CD4-positive, alpha-beta T cell treated with Interleukin-10 for 1 hour (primary cell): Measurements from ENCODE around the gene LRRC31.

Experiments used
- DNase-seq: peaks from one replicate; pipeline ENCODE4 v3.0.0-alpha.2; 2020

Gene LRRC31

DNA sequence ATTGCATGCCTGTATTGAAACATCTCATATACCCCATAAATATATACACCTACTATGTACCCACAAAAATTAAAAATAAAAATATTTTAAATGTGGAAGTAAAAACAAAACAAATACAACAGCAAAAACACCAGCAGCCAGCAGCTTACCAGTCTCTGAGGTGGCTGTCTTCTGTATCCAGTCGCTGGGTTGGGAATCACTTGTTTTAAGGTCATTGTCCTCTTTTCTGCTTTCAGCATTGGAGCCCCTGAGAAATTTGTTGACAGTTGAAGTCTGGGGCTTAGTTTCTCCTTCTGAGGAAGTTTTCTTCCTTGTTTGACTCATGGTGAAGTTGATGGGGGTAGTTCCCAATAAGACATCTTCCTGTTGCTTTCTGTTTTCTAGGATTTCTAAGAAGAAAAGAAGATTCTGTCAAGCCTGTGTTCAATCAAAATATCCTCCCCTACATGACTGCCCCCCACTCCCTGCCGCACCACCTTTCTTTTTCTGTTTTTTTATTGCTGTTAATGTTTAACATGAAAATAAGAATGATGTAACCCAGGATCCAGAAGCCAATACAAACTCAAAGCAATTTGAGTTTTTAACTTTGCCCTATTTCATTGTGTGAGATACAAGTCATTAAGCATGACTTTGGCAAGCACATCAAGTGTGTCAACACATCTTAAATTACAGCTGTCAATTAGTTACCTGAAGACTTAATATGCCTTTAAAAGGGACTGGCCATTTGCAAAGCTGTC lies at the start of gene LRRC31:
Gene LRRC31 (minus strand): TSS at position 452 of the 737 bp plus-strand sequence. CDS start 128 bp downstream, at position 324.
- no peak for DNase-seq

DNA sequence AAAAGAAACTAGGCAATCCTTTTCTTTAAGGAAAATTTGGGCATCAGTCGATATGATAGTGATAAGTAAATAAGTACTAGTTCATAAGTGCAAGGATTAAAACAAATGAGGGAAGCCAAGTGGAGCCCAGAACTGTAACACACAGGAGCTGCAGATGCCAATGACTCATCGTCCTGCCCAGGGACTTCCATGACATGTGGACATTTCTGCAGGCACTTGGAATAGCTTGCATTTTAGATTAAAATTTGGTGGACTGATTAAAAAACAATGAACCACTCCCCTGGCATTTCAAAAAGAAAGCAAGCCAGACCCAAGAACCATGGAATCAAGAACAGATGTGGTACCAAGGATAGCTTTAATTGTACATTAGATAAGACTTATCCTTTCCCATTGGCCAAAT lies 44.6 kb upstream of the LRRC31 start:
- no peak for DNase-seq

DNA sequence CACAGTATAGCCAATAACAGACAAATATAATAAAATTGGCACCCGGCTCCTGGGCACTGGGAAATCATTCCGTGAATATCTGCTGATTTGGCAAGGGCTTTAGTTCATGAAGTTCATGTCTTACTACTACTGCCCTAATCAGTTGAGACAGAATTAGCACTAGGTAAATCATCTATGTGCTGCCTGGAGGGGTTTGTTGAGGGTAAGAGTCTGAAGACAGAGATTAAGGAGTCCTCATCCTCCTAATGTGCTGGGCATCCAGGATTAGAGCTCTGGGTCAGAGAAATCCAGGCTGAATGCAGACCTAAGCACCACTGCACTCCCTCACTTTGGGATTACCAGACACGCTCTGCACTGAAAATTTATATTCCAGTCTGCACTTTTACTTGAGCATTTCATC lies 43.6 kb upstream of the LRRC31 start:
- no peak for DNase-seq

DNA sequence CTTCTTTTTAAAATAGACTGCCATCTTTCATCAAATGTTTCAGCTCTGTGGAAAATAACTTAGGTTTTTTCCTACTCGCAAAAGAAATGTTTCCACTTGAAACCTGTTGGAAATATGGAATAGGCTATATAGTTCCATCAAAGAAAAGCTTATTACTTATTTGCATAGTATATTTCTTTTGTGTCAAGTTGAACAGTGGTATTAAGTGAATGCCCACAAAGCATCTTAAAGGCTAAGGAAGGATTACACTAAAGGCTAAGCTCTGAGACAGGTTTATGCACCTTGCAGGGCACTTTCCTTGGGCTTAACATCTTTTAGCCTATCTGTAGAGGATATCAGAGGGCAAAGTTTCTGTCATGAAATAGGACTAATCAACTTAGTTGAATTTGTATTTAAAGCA lies 41.5 kb upstream of the LRRC31 start, which contains the start of gene SAMD7:
Gene SAMD7 (plus strand): TSS at position 301 of the 400 bp plus-strand sequence. CDS start 7,927 bp downstream, outside the sequence.
- DNase-seq: no peak

DNA sequence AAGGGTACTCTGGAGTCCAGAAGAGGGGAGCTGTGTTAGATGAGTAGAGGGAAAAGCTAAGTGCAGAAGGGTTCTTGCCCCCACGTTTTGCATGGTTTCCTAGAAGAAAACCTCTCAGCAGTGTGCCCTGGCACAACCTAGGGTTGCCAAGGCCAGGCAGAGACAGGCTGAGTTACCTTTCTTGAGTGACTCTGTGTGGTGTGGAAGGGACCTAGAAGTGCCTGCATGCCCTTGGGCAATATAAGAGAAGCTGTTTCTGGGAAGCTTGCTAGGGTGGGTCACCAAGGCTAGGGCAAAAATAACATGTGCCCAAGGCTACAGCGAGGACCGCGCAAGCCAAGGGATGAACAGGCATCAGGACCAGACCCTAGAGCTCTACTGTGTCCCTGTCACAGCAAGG lies 38.2 kb upstream of the LRRC31 start:
- DNase-seq: no peak

DNA sequence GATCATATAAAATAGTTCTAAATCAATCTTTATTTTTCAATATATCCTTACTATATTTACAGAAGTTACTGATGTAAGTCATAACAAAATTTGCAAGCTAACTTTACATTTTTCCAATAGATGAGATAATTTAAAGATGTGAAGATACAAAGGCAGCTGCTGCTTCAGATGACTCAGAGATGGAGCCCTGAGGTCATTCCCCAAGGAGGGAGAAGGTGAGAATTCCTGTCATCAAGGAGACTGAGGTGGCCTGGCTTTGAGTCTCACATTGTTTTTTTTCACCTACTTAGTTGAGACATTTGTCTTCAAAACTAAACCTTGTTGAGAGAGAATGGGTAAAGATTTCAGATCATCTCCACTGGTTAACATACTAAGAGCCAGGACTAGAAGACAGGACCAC lies 37.7 kb upstream of the LRRC31 start:
- no peak for DNase-seq

DNA sequence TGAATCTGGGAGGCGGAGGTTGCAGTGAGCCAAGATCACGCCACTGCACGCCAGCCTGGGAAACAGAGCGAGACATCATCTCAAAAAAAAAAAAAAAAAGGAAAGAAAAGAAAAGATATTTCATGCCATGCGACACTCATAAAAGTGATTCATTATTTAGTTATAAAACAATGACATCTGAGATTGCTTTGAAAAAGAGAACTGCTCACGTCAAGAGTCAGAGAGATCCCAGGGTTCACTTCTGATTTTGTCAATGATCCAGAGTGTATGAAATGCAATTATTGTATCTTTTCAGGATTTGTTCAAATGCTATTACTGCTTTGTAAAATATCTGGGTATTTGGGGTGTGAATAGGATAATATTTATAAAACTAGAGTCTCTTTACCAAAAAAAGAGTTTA lies 35.7 kb upstream of the LRRC31 start:
- no peak for DNase-seq

DNA sequence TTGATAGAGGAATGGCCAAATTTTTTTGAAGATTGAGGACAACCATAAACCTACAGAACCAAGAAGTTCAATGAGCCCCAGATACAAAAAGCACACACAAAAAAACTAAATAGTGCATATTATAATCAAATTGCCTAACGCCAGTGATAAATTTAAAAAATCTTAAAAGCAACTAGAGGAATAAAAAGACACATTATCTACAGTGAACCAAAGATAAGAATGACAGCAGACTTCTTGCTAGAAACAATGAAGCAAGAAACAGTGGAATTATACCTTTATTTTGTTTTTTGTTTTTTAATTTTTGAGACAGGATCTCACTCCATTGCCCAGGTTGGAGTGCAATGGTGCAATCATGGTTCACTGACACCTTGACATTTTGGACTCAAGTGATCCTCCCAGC lies 31.7 kb upstream of the LRRC31 start:
- no peak for DNase-seq

DNA sequence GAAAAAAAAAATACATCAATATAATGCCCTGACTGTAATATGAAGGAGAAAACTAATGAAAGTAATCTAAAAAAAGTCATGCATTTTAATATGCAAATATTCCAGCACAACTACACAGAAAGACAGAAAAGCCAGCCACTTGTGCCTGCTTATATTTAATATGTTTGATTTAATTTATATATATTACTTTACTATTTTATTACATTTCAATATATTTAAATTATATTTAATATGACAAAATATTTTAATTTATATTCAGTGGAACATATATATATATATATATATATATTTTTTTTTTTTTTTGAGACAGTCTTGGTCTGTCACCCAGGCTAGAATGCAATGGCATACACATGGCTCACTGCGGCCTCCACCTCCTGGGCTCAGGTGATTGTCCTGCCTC lies 27.5 kb upstream of the LRRC31 start:
- DNase-seq: no peak

DNA sequence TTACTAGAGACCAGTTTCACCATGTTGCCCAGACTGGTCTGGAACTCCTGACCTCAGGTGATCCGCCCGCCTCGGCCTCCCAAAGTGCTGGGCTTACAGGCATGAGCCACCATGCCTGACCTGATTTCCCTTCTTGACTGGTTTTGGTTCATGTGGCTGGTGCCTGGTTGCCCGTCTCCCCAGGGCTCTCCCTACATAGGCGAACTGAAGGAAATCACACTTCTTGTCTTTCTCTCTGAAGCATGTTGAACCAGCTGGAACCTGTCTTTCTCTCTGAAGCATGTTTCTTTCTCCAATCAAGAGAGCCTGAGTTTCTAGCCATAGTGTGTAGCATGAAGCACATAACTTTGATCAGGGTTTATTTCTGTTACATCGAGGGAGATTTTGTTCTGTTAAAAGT lies 25.3 kb upstream of the LRRC31 start:
- DNase-seq: no peak

DNA sequence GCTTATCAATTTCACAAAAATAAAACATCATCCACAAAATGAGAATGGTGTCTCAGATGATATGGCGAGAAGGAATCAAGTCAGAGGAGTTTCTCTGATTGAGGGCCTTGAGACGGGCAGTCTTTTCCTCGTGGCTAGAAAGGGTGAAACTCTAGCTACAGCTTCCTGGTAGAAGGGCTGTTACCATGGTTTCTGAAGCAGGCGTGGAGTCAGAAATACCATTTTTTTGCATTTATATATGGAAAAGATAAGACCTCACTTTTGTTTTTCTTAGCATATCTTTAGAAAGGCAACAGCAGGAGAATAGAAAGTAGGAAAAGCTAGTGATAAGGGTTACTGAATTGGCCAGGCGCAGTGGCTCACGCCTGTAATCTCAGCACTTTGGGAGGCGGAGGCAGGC lies 24.4 kb upstream of the LRRC31 start:
- no peak for DNase-seq

DNA sequence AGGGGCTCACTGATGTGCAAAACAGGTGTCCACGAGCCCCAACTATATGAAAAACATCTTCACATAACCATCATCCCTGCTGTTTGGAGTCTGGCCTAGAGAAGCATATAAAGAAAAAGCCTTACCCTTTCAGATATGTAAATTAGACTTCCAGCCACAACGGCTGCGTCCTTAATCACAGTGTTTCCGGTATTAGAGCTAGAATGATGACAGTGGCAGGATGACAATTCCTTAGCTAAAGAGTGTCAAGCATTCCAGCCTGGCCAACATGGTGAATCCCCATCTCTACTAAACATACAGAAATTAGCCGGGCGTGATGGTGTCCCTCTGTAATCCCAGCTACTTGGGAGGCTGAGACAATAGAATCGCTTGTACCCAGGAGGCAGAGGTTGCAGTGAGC lies 22.2 kb upstream of the LRRC31 start:
- no peak for DNase-seq

DNA sequence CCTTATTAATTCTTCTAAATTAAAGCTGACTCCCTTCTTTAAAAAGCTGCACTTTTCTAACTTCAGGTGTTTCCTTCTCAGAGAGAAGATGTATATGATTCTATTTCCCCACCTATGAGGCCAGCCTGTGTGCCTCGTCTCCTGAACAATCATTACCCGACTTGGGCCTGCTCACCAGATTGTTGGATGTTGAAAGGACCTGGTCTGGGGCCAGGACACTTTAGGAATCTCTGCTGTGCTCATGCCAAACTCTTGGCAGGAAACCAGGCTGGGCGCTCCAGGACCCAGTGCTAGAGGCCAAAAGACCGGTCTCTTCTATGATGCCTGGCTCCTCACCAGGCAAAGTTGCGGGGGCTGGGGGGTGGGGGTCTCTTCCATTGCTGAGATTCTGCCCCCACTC lies 16.9 kb upstream of the LRRC31 start:
- no peak for DNase-seq

DNA sequence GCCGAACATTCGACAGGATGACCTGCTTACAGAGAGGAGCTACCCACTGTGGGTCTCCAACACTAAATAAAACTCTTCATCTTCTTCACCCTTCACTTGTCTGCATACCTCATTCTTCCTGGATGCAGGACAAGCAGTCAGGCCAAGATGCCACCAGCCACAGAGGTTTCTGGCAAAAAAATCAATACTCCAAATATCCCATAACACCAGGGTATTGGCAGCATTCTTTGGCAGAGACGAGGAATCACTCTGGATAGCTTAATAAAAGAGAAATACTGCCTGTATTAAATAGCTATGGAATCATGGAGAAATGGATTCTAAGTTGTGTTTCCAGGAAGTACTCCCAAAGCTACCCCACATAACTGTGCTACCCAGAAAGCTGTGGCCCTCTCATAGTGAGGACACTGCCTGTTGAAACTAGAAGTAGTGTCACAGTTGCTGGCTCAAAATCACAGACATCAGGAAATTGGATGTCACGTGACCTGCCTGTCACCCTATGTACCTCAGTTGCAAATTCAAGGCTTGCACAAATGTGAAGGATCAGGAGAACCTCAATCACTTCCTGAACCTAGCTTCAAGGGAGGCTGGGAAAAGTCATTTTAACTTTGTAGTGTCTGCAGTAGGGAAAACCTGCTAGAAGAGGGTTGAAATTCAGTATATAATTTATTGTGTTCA lies 11.0 kb upstream of the LRRC31 start:
- no peak for DNase-seq

DNA sequence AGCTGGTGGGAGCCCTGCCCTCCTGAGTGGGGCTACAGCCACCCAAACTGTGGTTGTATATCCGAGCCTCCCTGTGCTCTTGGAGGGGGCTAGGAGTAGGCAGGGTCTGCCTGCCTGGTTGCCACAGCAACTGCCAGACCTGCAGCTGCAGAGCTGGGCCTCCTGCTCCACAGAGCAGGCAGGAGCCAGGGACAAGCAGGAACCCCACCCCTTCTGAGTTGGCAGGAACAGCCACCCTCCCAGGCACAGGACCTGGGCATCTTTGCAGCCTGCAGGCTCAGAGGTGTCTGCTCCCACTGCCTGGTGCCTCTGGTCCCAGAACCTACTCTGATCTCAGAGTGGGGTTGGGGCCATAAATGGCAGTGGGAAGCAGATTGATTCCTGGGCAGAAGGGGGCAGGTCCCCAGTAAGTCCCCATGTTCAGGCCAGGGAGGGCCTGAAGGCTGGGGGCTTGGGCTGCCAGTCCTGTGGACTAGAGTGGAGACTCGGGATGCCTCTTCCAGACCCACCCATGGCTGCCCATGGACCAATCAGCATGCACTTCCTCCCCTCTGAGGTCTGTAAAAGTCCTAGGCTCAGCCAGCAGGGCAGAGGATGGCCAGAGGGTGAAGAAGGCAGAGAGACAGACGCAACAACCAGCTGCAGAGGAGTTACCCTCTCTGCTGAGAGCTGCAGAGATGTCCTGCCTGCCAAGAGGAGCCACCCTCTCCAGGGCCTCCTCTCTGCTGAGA lies 10.3 kb upstream of the LRRC31 start:
- no peak for DNase-seq

DNA sequence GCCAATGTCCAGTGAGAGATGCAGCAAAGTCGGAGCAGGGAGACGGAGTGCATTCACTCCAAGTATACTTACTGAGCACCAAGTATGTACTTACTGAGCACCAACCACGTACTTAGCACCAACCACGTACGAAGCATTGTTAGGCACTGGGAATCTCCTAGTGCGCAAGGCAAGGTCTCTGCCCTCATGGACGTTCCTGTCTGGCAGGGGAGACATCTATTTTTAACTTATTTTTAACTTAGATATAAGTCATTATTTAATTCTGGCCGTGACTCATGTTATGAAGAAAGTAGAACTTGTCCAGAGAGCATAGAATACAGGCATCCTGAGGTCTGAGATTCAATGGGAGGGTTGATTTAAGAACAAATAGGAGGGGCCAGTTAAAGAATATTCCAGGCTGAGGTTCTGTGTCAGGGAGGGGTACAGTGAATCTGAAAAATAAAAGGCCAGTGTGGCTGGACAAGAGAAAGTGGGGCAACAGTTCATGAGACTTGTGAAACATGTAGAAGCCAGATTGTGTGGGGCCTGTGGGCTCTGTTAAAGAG lies 9.3 kb upstream of the LRRC31 start:
- DNase-seq: no peak

DNA sequence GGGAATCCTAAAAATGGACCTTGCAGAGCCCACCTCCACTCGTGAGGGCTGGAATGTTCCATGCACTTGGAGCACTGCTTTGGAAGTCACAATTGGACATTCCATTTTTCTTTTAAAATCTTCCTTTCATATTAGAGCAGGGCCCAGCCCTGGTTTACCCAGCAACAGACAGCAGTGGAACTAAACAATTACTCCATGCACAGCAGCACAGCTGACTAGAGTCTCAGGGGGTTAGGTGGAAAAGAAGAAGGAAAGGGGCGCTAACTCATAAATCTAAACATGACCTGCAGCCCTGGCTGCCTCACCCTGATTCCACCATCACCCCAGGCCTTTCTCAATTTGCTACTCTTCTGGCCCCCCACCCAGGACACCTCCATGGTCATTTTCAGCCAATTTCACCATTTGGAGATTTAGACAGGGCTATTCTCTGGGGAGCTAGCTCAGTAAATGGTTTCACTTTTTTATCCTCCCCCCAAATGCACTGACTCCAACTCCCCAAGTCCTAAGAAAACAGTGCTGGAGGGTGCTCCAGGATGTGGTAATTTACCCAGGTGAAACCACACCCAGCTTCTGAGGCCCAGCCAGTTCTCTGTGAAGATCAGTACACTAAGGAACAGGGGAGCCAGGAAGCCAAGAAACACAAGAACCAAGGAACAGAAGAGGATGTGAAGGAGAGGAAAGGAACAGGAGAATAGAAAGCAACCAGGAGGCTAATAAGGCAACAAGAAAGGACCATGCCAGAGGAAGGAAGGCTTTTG lies 1.6 kb upstream of the LRRC31 start:
- DNase-seq: peak; percentile 5

DNA sequence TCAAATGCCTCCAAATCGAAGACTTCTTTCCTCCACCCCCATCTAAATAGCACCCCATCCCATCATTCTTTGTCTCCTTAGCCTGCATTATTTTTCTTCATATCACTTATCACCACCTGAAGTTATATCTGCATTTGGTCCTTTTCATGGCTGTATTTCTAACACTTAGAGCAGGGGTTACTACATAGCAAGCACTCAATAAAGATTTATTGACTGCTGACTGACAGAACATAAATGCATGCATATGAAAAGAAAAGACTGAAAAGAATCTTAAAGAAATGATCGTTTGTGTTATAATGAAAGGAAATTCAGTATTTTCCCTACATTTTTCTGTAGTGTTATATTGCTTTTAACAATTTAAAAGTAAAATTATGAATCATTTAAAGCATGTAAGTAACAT lies 1.4 kb downstream of the LRRC31 start:
- DNase-seq: no peak

DNA sequence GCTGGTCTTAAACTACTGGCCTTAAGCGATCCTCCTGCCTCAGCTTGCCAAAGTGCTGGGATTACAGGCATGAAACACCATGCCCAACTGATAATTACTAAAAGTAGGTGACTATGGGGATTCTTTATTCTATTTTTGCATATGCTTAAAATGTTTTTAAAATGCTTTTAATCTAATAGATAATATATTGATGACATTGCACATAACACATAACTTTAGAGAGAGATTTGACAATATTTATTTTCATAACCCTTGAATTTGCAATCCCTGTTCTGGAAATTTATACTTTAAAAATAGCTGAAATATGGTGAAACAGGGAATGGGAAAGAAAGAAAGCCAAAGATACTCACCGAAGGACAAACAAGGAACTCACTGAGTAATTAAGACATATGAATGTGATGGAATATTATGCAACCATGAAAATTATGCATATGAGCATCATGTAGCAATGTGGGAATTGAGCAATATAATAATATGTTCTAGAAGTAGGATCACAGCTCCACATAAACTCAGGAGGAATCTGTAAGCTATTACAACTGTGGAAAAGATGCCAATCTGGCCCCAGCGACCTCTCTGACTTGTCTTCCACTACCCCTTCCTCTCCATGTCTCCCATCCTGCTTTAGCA lies 2.0 kb downstream of the LRRC31 start:
- no peak for DNase-seq

DNA sequence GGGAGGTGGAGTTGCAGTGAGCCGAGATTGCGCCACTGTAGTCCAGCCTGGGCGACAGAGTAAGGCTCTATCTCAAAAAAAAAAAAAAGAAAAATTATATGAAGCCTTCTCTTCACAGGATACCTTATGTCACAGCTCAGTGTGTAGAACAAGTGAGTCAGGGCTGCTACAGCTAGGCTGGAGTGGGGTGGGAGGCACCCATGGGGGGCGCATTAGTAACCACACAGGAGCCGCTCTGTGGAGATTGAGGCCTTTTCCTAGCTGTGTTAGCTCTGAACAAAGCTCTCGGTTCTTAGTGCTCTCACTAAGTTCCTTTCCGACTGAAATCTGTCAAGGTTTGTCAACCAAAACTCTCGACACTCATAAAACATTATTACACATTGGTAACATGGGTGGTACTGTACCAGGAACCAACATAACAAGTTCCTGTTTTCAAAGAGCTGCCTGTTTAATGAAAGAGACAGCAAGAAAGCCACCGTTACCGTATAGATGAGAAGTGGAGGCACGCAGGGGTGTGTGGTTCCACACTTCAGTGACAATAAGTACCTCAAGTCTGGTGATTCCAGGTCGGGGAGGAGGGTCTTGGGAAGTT lies 4.5 kb downstream of the LRRC31 start:
- peak; percentile 4 for DNase-seq

DNA sequence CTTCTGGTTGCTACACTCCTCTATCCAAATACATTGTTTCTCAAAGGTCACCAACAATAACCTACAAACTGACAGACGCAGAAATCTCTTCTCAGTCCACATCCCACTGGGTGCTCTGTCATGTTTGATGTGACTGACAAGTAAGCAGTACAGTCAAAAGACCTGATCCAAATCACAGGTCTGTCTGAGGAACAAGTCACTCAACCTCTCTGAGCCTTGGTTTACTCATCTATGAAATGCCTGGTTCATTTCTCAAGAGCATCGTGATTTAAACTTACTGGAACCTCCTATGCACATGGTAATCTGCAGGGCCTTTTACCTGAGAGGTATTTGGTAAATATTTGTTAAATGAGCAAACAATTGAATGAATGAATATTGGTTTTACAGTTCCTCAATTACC lies 5.5 kb downstream of the LRRC31 start:
- DNase-seq: no peak

DNA sequence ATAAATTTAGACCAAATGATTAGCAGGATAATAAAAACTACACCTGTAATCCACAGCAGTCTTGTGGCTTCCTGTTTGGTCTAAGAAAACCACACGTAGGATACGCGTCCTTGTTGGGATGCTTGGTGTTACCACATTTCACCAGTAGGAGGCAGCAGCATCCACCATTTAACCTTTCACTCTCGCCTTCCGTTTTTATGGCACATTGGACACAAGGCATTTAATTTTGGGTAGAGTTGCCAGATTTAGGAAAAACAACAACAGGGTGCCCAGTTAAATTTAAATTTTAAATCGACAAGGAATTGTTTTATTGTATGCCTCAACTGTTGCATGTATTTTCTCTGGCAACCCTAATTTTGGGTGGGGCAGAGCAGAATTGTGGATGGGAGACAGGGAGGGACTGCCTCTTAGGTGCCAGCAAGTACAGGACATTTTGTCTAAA lies 6.3 kb downstream of the LRRC31 start:
- peak; percentile 78 for DNase-seq
